Measurements from ENCODE around the gene GSTK1. TPM values are rescaled to one million over a fixed set of nuclear protein-coding genes. Genes with fewer than 3 reads are reported as not detected.

GSTK1 gene
- total and polyA plus RNA-seq, 10 of the 15 experiments (the other 5 are each of a cell fraction or from before 2014, with no cell fraction given), result 76.2 to 166 (median 127) TPM

GRCh38 chr7:143287935-143288826 is 24.9 kb downstream of the GSTK1 start, which contains the start of gene CASP2 (continued):
- TF ChIP-seq IRF3 (IDR thresholded peaks at IDR 0.05) (no peak), KAT2A (conservative IDR thresholded peaks at IDR 0.05; ENCODE audit: control insufficient read depth, low read depth, low read length) (no peak), TAF1 (IDR thresholded peaks at IDR 0.05; ENCODE audit: borderline replicate concordance, low read depth, low read length) (no peak; the same call in 1 of the 2 replicates), NR2F1 (conservative IDR thresholded peaks at IDR 0.05) (no peak; the same call in none of the 2 replicates), CEBPB (IDR thresholded peaks at IDR 0.05; ENCODE audit: borderline replicate concordance in 1 of 2, low read depth in 2 of 2, low read length in 2 of 2) (no peak), SPI1 (IDR thresholded peaks at IDR 0.05; ENCODE audit: borderline replicate concordance, insufficient read depth, low read depth, low read length) (no peak), CUX1 (IDR thresholded peaks at IDR 0.05; ENCODE audit: insufficient replicate concordance, low read depth, low read length) (no peak)
